Panc1 (cell line): Measurements from ENCODE around the gene CDYL. TPM values are rescaled to one million over a fixed set of nuclear protein-coding genes. Genes with fewer than 3 reads are reported as not detected.

Experiments used
- ATAC-seq: fragments of 200-7000 bp; cut with Tn5 transposase; 2 replicates; pipeline ENCODE4 v1.9.1; 2020; ENCODE audit warnings: mild to moderate bottlenecking, moderate library complexity
- BruUV-seq: library from RNA; stranded (reverse); fragments of 400-500 nt; replicated peaks from 2 replicates; lab custom pipeline; 2021; lab: Mats Ljungman, UMichigan
- CTCF ChIA-PET: fragments of 300-600 bp; sonication (Branson Sonifier 250); formaldehyde crosslinking; loops from one replicate; lab custom pipeline; 2022; ENCODE audit warnings: antibody characterized with exemption; lab: Charles Lee
- POLR2A ChIA-PET: fragments of 300-600 bp; sonication (Branson Sonifier 250); formaldehyde crosslinking; loops from one replicate; lab custom pipeline; 2022; ENCODE audit warnings: antibody characterized with exemption; lab: Charles Lee
- DNase-seq: peaks from one replicate; pipeline ENCODE4 v3.0.0-alpha.2; 2010; ENCODE audit warnings: low read depth, low spot score
- H3K27ac ChIP-seq: 2 replicates; pipeline ENCODE4 v1.5.1; 2011; ENCODE audit warnings: mild to moderate bottlenecking, low read length, inconsistent platforms
- H3K27me3 ChIP-seq: fragments of 200-500 bp; sonication (Bioruptor generic); 2 replicates; pipeline ENCODE4 v1.6.0; 2014; ENCODE audit warnings: low read length, inconsistent platforms; ENCODE audit not compliant: control insufficient read depth, insufficient read depth
- H3K36me3 ChIP-seq: fragments of 200-500 bp; sonication (Bioruptor generic); 2 replicates; pipeline ENCODE4 v1.5.1; 2014; ENCODE audit warnings: inconsistent platforms, mild to moderate bottlenecking, low read length, moderate library complexity; ENCODE audit not compliant: control insufficient read depth, insufficient read depth
- H3K4me1 ChIP-seq: 2 replicates; pipeline ENCODE4 v1.5.1; 2011; ENCODE audit warnings: inconsistent platforms, mild to moderate bottlenecking, low read length, moderate library complexity; ENCODE audit not compliant: control insufficient read depth, insufficient read depth
- H3K4me3 ChIP-seq, 2 experiments: 2 replicates each; pipeline ENCODE4 v1.5.1; 2011 to 2012; ENCODE audit warnings: low read depth in 2 of 2, low read length in 2 of 2, mild to moderate bottlenecking in 2 of 2, inconsistent platforms in 1 of 2, moderate library complexity in 1 of 2
- H3K9me3 ChIP-seq: fragments of 200-500 bp; sonication (Bioruptor generic); 2 replicates; pipeline ENCODE4 v1.5.1; 2014; ENCODE audit warnings: low read depth, mild to moderate bottlenecking, inconsistent platforms, low read length, moderate library complexity; ENCODE audit not compliant: control insufficient read depth, insufficient read depth
- POLR2AphosphoS5 ChIP-seq: IDR thresholded peaks from 2 replicates; pipeline ENCODE4 v1.6.1; 2012; ENCODE audit warnings: mild to moderate bottlenecking, low read depth, low read length, moderate library complexity
- SIN3A ChIP-seq: IDR thresholded peaks from 2 replicates; pipeline ENCODE4 v1.6.1; 2012; ENCODE audit warnings: low read depth, mild to moderate bottlenecking, low read length, moderate library complexity, borderline replicate concordance; ENCODE audit not compliant: insufficient read depth
- TCF7L2 ChIP-seq: IDR thresholded peaks from 2 replicates; pipeline ENCODE4 v1.6.1; 2011; ENCODE audit warnings: mild to moderate bottlenecking, low read depth, low read length, inconsistent platforms
- in situ Hi-C: cut with HindIII; loops from 2 replicates; pipeline ENCODE4 v1.10.0; 2016; ENCODE audit warnings: low sequenced_read_pairs, low pct_unique_long_range_greater_than_20kb
- intact Hi-C: fragments of 100-400 bp; cut with micrococcal nuclease; formaldehyde crosslinking; loops from one replicate; pipeline ENCODE4 v1.10.0; 2022; ENCODE audit not compliant: unreplicated experiment
- total RNA-seq: library from RNA; stranded (reverse); gene quantifications from one replicate; pipeline ENCODE4 v1.2.1, GENCODE V29; 2021; ENCODE audit not compliant: unreplicated experiment
- TF ChIP-seq, protein P1 (sequence below), 2 experiments: IDR thresholded peaks; 2 replicates each; pipeline ENCODE4 v1.6.1; 2011 to 2012; ENCODE audit warnings: low read depth in 2 of 2, control low read depth in 1 of 2, low read length in 1 of 2, mild to moderate bottlenecking in 1 of 2, moderate library complexity in 1 of 2; ENCODE audit not compliant: insufficient read depth in 1 of 2
- TF ChIP-seq, protein P2 (sequence below): fragments of 450-650 bp; IDR thresholded peaks from 2 replicates; pipeline ENCODE4 v1.5.1; 2017; ENCODE audit warnings: mild to moderate bottlenecking

Gene CDYL
- total RNA-seq, 1 experiment from 2014 or later: 61.4 TPM

DNA sequence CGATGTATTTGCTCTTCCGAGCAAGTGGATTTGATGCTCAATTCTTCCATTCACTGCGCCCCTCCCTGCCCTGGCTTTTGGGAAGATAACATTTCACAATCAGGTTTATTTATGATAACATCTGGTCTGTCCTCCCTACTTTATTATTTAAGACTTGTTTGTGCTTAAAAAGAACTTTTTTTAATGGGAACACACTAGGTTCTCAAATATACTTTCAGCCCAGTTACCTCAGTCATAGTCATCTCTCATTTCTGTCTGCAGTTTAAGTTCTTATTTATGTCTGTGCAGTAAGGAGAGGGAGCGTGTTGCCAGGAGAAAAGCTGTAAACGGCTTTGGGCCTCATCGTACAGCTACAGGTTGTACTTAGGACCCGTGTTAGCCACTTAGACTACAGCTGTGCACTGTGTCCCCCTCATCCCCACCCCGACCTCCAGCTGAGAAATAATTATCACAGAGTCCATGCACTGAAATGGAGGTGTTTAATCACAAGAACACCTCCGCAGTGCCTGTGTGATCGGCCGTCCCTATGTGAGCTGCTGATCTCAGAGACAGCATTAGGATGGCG is 128.3 kb downstream of the CDYL start:
- no peaks in the 10 kb centered on the region for H3K4me1 ChIP-seq
- CTCF ChIA-PET: no interaction called here

DNA sequence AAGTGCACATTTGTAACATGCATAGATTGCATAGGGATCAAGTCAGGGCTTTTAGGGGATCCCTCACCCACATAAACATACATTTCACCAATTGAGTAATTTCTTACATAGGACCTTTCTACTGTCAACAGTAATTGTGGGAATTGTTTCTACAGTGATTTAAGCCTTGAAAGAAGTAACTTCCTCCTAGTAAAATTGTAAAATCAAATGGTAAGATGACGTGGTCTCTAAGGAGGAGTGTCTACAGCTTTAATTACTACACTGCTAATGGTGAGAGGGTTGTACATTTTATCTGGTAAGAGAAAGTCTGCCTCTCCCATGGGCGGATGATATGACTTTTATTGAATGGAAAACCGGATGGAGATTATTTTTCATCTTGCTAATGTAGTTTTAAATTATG is 129.6 kb downstream of the CDYL start:
- no peak for ATAC-seq
- H3K36me3 ChIP-seq: no peaks in the 10 kb centered on the region
- H3K27me3 ChIP-seq: no peaks in the 10 kb centered on the region
- H3K27ac ChIP-seq: no peak overlapping the region
- ChIA-PET POLR2A (no interaction called here), CTCF (no interaction called here)
- no peak overlapping the region for H3K4me3 ChIP-seq
- BruUV-seq: no TSS peak
- no peaks in the 10 kb centered on the region for H3K9me3 ChIP-seq
- DNase-seq: no peak
- no peaks in the 10 kb centered on the region for H3K4me1 ChIP-seq
- intact Hi-C loops (no loop called here), in situ Hi-C loops (no loop called here)
- TF ChIP-seq, protein P1, sequence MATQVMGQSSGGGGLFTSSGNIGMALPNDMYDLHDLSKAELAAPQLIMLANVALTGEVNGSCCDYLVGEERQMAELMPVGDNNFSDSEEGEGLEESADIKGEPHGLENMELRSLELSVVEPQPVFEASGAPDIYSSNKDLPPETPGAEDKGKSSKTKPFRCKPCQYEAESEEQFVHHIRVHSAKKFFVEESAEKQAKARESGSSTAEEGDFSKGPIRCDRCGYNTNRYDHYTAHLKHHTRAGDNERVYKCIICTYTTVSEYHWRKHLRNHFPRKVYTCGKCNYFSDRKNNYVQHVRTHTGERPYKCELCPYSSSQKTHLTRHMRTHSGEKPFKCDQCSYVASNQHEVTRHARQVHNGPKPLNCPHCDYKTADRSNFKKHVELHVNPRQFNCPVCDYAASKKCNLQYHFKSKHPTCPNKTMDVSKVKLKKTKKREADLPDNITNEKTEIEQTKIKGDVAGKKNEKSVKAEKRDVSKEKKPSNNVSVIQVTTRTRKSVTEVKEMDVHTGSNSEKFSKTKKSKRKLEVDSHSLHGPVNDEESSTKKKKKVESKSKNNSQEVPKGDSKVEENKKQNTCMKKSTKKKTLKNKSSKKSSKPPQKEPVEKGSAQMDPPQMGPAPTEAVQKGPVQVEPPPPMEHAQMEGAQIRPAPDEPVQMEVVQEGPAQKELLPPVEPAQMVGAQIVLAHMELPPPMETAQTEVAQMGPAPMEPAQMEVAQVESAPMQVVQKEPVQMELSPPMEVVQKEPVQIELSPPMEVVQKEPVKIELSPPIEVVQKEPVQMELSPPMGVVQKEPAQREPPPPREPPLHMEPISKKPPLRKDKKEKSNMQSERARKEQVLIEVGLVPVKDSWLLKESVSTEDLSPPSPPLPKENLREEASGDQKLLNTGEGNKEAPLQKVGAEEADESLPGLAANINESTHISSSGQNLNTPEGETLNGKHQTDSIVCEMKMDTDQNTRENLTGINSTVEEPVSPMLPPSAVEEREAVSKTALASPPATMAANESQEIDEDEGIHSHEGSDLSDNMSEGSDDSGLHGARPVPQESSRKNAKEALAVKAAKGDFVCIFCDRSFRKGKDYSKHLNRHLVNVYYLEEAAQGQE (IDR thresholded peaks at IDR 0.05; ENCODE audit: insufficient read depth in 1 of 2, low read depth in 2 of 2, low read length in 1 of 2): no peak
- no peak for TF ChIP-seq POLR2AphosphoS5
- TF ChIP-seq SIN3A: no peak
- no peak for TF ChIP-seq TCF7L2
- TF ChIP-seq, protein P2, sequence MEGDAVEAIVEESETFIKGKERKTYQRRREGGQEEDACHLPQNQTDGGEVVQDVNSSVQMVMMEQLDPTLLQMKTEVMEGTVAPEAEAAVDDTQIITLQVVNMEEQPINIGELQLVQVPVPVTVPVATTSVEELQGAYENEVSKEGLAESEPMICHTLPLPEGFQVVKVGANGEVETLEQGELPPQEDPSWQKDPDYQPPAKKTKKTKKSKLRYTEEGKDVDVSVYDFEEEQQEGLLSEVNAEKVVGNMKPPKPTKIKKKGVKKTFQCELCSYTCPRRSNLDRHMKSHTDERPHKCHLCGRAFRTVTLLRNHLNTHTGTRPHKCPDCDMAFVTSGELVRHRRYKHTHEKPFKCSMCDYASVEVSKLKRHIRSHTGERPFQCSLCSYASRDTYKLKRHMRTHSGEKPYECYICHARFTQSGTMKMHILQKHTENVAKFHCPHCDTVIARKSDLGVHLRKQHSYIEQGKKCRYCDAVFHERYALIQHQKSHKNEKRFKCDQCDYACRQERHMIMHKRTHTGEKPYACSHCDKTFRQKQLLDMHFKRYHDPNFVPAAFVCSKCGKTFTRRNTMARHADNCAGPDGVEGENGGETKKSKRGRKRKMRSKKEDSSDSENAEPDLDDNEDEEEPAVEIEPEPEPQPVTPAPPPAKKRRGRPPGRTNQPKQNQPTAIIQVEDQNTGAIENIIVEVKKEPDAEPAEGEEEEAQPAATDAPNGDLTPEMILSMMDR: no peak

More for the DNA sequence above, 128.3 kb downstream of the CDYL start:
- POLR2A ChIA-PET: interaction anchor here (0.6 kb wide), 1 partner anchor 633 kb away, joined by 5 read pairs; no protein-coding TSS in a partner anchor
- Histone ChIP-seq H3K27ac (no peak overlapping the region), H3K27me3 (no peaks in the 10 kb centered on the region), H3K36me3 (no peaks in the 10 kb centered on the region), H3K4me3 (no peak overlapping the region), H3K9me3 (no peaks in the 10 kb centered on the region)
- intact Hi-C loops (no loop called here), in situ Hi-C loops (no loop called here)
- no peak for DNase-seq
- ATAC-seq: no peak
- no TSS peak for BruUV-seq
- no peak for TF ChIP-seq POLR2AphosphoS5
- no peak for TF ChIP-seq TCF7L2
- TF ChIP-seq, protein P2: no peak
- TF ChIP-seq, protein P1 (IDR thresholded peaks at IDR 0.05; ENCODE audit: insufficient read depth in 1 of 2, low read depth in 2 of 2, low read length in 1 of 2): no peak
- no peak for TF ChIP-seq SIN3A
